ENCODE data around the gene ACHE. TPM values are rescaled to one million over a fixed set of nuclear protein-coding genes. Genes with fewer than 3 reads are reported as not detected.
A peak's percentile ranks its signal among the peaks of the same experiment; 100 is the strongest.

ACHE gene
- total and polyA plus RNA-seq, 2 of the 13 experiments (the other 11 are each of a cell fraction or from before 2014, with no cell fraction given) = 0.18 to 0.40 TPM

DNA sequence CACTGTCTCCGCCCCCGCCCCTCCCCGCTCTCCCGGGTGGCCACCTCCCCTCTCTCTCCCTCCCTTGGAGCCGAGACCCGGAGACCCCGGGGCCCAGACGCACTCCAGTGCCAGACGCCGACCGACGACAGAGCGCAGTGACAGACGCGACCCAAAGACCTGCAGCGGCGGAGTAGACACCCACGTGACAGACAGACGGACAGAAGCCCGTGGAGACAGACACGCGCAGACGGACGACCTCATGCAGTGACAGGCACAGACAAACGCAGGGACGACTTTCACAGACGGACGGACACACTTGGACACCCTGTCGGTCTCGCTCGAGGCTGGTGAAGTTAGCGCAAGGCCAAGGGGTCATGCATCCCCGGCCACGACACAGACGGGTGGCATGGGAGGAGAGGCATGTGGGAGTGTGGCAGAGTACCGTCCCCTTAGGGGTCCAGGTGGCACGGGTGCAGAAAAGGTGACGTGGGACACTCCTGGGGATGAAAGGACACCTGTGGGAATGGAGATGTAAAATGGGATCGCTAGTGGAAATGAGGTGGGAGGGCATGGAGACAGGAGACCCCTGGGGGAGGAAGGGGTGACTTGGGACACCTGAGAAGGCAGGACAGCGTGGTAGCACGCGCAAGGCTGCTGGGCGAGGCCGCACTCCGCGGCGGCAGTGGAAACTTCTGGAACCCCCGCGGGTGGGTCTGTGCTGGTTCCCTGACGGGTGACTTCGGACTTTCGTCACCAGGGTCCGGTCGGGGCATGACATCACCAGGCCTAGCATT, 456 bp upstream of the ACHE start (continued):
- TF ChIP-seq ZBTB49 (CRISPR knock-in tag; IDR thresholded peaks at IDR 0.05; ENCODE audit: borderline replicate concordance) (no peak), HNRNPL (IDR thresholded peaks at IDR 0.05; ENCODE audit: low read depth, low read length) (peak; percentile 66; the same call in 1 of the 2 replicates), ZMYM3 (CRISPR knock-in tag; IDR thresholded peaks at IDR 0.05) (no peak), SALL1 (CRISPR knock-in tag; IDR thresholded peaks at IDR 0.05) (peak; percentile 25; the same call in 1 of the 2 replicates), ZNF34 (CRISPR knock-in tag; IDR thresholded peaks at IDR 0.05; ENCODE audit: borderline replicate concordance) (0 out of 2 replicates have a peak, but pooled peaks have one; percentile 20), MXD4 (CRISPR knock-in tag; IDR thresholded peaks at IDR 0.05) (no peak), ZNF550 (CRISPR knock-in tag; IDR thresholded peaks at IDR 0.05; ENCODE audit: borderline replicate concordance) (no peak), ZNF230 (CRISPR knock-in tag; IDR thresholded peaks at IDR 0.05) (0 out of 2 replicates have a peak, but pooled peaks have one; percentile 60), SP140L (CRISPR knock-in tag; IDR thresholded peaks at IDR 0.05; ENCODE audit: borderline replicate concordance) (no peak), ZNF18 (CRISPR knock-in tag; IDR thresholded peaks at IDR 0.05; ENCODE audit: insufficient replicate concordance) (peak; percentile 24), HOXA5 (CRISPR knock-in tag; IDR thresholded peaks at IDR 0.05) (no peak), NFRKB (IDR thresholded peaks at IDR 0.05) (no peak), AGO2 (optimal IDR thresholded peaks at IDR 0.05; ENCODE audit: low read depth, low read length) (no peak), ZNF121 (CRISPR knock-in tag; IDR thresholded peaks at IDR 0.05) (no peak), ZNF850 (CRISPR knock-in tag; conservative IDR thresholded peaks at IDR 0.05) (no peak), NFE2L1 (CRISPR knock-in tag; IDR thresholded peaks at IDR 0.05; ENCODE audit: borderline replicate concordance) (no peak), ZNF839 (CRISPR knock-in tag; IDR thresholded peaks at IDR 0.05; ENCODE audit: borderline replicate concordance) (no peak), PRPF4 (IDR thresholded peaks at IDR 0.05; ENCODE audit: low read depth, low read length, poor library complexity, severe bottlenecking) (no peak)
- TF ChIP-seq, protein P1, sequence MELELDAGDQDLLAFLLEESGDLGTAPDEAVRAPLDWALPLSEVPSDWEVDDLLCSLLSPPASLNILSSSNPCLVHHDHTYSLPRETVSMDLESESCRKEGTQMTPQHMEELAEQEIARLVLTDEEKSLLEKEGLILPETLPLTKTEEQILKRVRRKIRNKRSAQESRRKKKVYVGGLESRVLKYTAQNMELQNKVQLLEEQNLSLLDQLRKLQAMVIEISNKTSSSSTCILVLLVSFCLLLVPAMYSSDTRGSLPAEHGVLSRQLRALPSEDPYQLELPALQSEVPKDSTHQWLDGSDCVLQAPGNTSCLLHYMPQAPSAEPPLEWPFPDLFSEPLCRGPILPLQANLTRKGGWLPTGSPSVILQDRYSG (CRISPR knock-in tag; IDR thresholded peaks at IDR 0.05) = no peak
- TF ChIP-seq, protein P2, sequence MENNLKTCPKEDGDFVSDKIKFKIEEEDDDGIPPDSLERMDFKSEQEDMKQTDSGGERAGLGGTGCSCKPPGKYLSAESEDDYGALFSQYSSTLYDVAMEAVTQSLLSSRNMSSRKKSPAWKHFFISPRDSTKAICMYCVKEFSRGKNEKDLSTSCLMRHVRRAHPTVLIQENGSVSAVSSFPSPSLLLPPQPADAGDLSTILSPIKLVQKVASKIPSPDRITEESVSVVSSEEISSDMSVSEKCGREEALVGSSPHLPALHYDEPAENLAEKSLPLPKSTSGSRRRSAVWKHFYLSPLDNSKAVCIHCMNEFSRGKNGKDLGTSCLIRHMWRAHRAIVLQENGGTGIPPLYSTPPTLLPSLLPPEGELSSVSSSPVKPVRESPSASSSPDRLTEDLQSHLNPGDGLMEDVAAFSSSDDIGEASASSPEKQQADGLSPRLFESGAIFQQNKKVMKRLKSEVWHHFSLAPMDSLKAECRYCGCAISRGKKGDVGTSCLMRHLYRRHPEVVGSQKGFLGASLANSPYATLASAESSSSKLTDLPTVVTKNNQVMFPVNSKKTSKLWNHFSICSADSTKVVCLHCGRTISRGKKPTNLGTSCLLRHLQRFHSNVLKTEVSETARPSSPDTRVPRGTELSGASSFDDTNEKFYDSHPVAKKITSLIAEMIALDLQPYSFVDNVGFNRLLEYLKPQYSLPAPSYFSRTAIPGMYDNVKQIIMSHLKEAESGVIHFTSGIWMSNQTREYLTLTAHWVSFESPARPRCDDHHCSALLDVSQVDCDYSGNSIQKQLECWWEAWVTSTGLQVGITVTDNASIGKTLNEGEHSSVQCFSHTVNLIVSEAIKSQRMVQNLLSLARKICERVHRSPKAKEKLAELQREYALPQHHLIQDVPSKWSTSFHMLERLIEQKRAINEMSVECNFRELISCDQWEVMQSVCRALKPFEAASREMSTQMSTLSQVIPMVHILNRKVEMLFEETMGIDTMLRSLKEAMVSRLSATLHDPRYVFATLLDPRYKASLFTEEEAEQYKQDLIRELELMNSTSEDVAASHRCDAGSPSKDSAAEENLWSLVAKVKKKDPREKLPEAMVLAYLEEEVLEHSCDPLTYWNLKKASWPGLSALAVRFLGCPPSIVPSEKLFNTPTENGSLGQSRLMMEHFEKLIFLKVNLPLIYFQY (CRISPR knock-in tag; IDR thresholded peaks at IDR 0.05; ENCODE audit: borderline replicate concordance) = no peak

All from HepG2 (cell line).